Activated T-cell treated with anti-CD3 and anti-CD28 coated beads, Interleukin-2, amount 50 U/mL, for 72 hours (primary cell): ENCODE results near the gene LRRC8D. TPM values are rescaled to one million over a fixed set of nuclear protein-coding genes. Genes with fewer than 3 reads are reported as not detected.
A peak's percentile ranks its signal among the peaks of the same experiment; 100 is the strongest.

ENCODE experiments used
- ATAC-seq, 2 donors: fragments of 150-1000 bp; cut with Tn5 transposase; replicated peaks in 1 of 2; 2 replicates each; pipeline ENCODE4 v1.10.0; 2021; ENCODE audit warnings: moderate library complexity in 2 of 2, mild to moderate bottlenecking in 1 of 2
- DNase-seq, 2 donors: peaks; one replicate each; pipeline ENCODE4 v3.0.0; 2021 to 2022; ENCODE audit warnings: mixed read lengths in 1 of 2
- H3K27ac Mint-ChIP-seq: one replicate; pipeline ENCODE4 v1.8.0; 2022; ENCODE audit warnings: mild to moderate bottlenecking, moderate library complexity, mixed read lengths
- H3K27me3 Mint-ChIP-seq: one replicate; pipeline ENCODE4 v1.8.0; 2022; ENCODE audit warnings: low read depth, mixed read lengths
- H3K36me3 Mint-ChIP-seq, 2 donors: one replicate each; pipeline ENCODE4 v1.8.0; 2022; ENCODE audit warnings: mixed read lengths in 2 of 2, mild to moderate bottlenecking in 1 of 2; ENCODE audit not compliant: insufficient read depth in 2 of 2
- H3K4me1 Mint-ChIP-seq: one replicate; pipeline ENCODE4 v1.8.0; 2022; ENCODE audit warnings: low read depth, mixed read lengths
- H3K4me3 Mint-ChIP-seq, 2 donors: one replicate each; pipeline ENCODE4 v1.8.0; 2022; ENCODE audit warnings: mild to moderate bottlenecking in 2 of 2, mixed read lengths in 2 of 2, moderate library complexity in 2 of 2
- H3K9me3 Mint-ChIP-seq, 2 donors: one replicate each; pipeline ENCODE4 v1.8.0; 2022; ENCODE audit warnings: mixed read lengths in 2 of 2
- total RNA-seq, 2 donors: library from RNA; stranded (reverse); gene quantifications; one replicate each; pipeline ENCODE4 v1.2.3, GENCODE V29; 2022

The LRRC8D gene
- total RNA-seq, 2 donors from 2014 or later: 29.2 to 44.8 TPM

GRCh38 chr1:89810880-89811279, 10.0 kb upstream of the LRRC8D start:
- no peaks in the 10 kb centered on the region for H3K9me3 Mint-ChIP-seq
- peaks cover 19% of the 10 kb centered on the region for H3K27me3 Mint-ChIP-seq
- ATAC-seq: no peak

GRCh38 chr1:89812992-89813391, 7.8 kb upstream of the LRRC8D start:
- Mint-ChIP-seq H3K4me1 (peaks cover 6% of the 10 kb centered on the region), H3K36me3 (no peaks in the 10 kb centered on the region), H3K9me3 (no peaks in the 10 kb centered on the region), H3K27me3 (peaks cover 19% of the 10 kb centered on the region), H3K27ac (no peak overlapping the region), H3K4me3 (no peak overlapping the region)
- ATAC-seq (no peak), DNase-seq (no peak)

More at GRCh38 chr1:89810880-89811279, 10.0 kb upstream of the LRRC8D start:
- no peak overlapping the region for H3K27ac Mint-ChIP-seq
- H3K4me3 Mint-ChIP-seq: no peak overlapping the region
- DNase-seq: no peak
- no peaks in the 10 kb centered on the region for H3K36me3 Mint-ChIP-seq
- peaks cover 6% of the 10 kb centered on the region for H3K4me1 Mint-ChIP-seq

GRCh38 chr1:89815040-89815439, 5.8 kb upstream of the LRRC8D start:
- no peak for ATAC-seq
- Mint-ChIP-seq H3K4me1 (peaks cover 20% of the 10 kb centered on the region), H3K27me3 (peaks cover 10% of the 10 kb centered on the region), H3K36me3 (no peaks in the 10 kb centered on the region), H3K4me3 (no peak overlapping the region), H3K9me3 (no peaks in the 10 kb centered on the region), H3K27ac (no peak overlapping the region)
- no peak for DNase-seq

GRCh38 chr1:89815611-89816010, 5.2 kb upstream of the LRRC8D start:
- Mint-ChIP-seq H3K27ac (no peak overlapping the region), H3K4me1 (peaks cover 26% of the 10 kb centered on the region), H3K4me3 (no peak overlapping the region), H3K36me3 (no peaks in the 10 kb centered on the region), H3K27me3 (peaks cover 10% of the 10 kb centered on the region), H3K9me3 (no peaks in the 10 kb centered on the region)
- DNase-seq (no peak), ATAC-seq (no peak)

GRCh38 chr1:89816366-89816765, 4.5 kb upstream of the LRRC8D start:
- H3K4me3 Mint-ChIP-seq: no peak overlapping the region
- H3K27me3 Mint-ChIP-seq: peaks cover 10% of the 10 kb centered on the region
- peaks cover 27% of the 10 kb centered on the region for H3K4me1 Mint-ChIP-seq
- no peak overlapping the region for H3K27ac Mint-ChIP-seq
- ATAC-seq (no peak), DNase-seq (no peak)
- no peaks in the 10 kb centered on the region for H3K9me3 Mint-ChIP-seq
- H3K36me3 Mint-ChIP-seq: no peaks in the 10 kb centered on the region

GRCh38 chr1:89821322-89822108, 683 bp downstream of the LRRC8D start:
- ATAC-seq (peak; percentile 62 to 63), DNase-seq (peak; percentile 66 to 70)
- H3K27ac Mint-ChIP-seq: peak overlapping the region; percentile 75
- H3K27me3 Mint-ChIP-seq: peaks cover 5% of the 10 kb centered on the region
- no peaks in the 10 kb centered on the region for H3K9me3 Mint-ChIP-seq
- peaks cover 0 to 2% of the 10 kb centered on the region in 2 donors for H3K36me3 Mint-ChIP-seq
- peak overlapping the region; percentile 90 to 95 for H3K4me3 Mint-ChIP-seq
- peaks cover 42% of the 10 kb centered on the region for H3K4me1 Mint-ChIP-seq

- H3K27me3 Mint-ChIP-seq: peaks cover 5% of the 10 kb centered on the region
- H3K4me1 Mint-ChIP-seq: peaks cover 42% of the 10 kb centered on the region
- ATAC-seq (no peak), DNase-seq (no peak)
- peak overlapping the region; percentile 75 for H3K27ac Mint-ChIP-seq
- H3K9me3 Mint-ChIP-seq: no peaks in the 10 kb centered on the region
- H3K4me3 Mint-ChIP-seq: peak overlapping the region; percentile 90 to 95
- peaks cover 0 to 2% of the 10 kb centered on the region in 2 donors for H3K36me3 Mint-ChIP-seq
These were observed 1.5 kb downstream of the LRRC8D start for GRCh38 chr1:89822109-89822962.

- peak overlapping the region; percentile 90 to 95 for H3K4me3 Mint-ChIP-seq
- peaks cover 5% of the 10 kb centered on the region for H3K27me3 Mint-ChIP-seq
- ATAC-seq: no peak
- H3K27ac Mint-ChIP-seq: peak overlapping the region; percentile 13
- H3K9me3 Mint-ChIP-seq: no peaks in the 10 kb centered on the region
- DNase-seq: no peak
- peaks cover 0 to 2% of the 10 kb centered on the region in 2 donors for H3K36me3 Mint-ChIP-seq
- H3K4me1 Mint-ChIP-seq: peaks cover 42% of the 10 kb centered on the region
These were observed 2.3 kb downstream of the LRRC8D start for GRCh38 chr1:89822999-89823628.

- DNase-seq: no peak
- peaks cover 41% of the 10 kb centered on the region for H3K4me1 Mint-ChIP-seq
- no peak overlapping the region for H3K27ac Mint-ChIP-seq
- no peak for ATAC-seq
- H3K27me3 Mint-ChIP-seq: peaks cover 5% of the 10 kb centered on the region
- H3K9me3 Mint-ChIP-seq: no peaks in the 10 kb centered on the region
- H3K36me3 Mint-ChIP-seq: peaks cover 0 to 3% of the 10 kb centered on the region in 2 donors
- peak overlapping the region; percentile 28 to 37 for H3K4me3 Mint-ChIP-seq
These were observed 3.0 kb downstream of the LRRC8D start for GRCh38 chr1:89823679-89824292.

GRCh38 chr1:89826594-89826993, 5.8 kb downstream of the LRRC8D start:
- Mint-ChIP-seq H3K4me3 (no peak overlapping the region), H3K27me3 (peaks cover 5% of the 10 kb centered on the region), H3K4me1 (peaks cover 21% of the 10 kb centered on the region), H3K9me3 (no peaks in the 10 kb centered on the region), H3K36me3 (peaks cover 0 to 3% of the 10 kb centered on the region in 2 donors), H3K27ac (no peak overlapping the region)
- ATAC-seq (no peak), DNase-seq (no peak)

- no peak for DNase-seq
- Mint-ChIP-seq H3K9me3 (no peaks in the 10 kb centered on the region), H3K27ac (no peak overlapping the region), H3K4me1 (peaks cover 15% of the 10 kb centered on the region), H3K36me3 (peaks cover 0 to 2% of the 10 kb centered on the region in 2 donors), H3K4me3 (no peak overlapping the region), H3K27me3 (no peaks in the 10 kb centered on the region)
- ATAC-seq: no peak
These were observed 6.5 kb downstream of the LRRC8D start for GRCh38 chr1:89827330-89827729.

GRCh38 chr1:89827902-89828301, 7.1 kb downstream of the LRRC8D start:
- Mint-ChIP-seq H3K4me3 (no peak overlapping the region), H3K4me1 (peaks cover 9% of the 10 kb centered on the region), H3K27ac (no peak overlapping the region), H3K36me3 (peaks cover 0 to 2% of the 10 kb centered on the region in 2 donors), H3K27me3 (no peaks in the 10 kb centered on the region), H3K9me3 (no peaks in the 10 kb centered on the region)
- DNase-seq (no peak), ATAC-seq (no peak)
